Measurements from ENCODE around the gene CADPS2. TPM values are rescaled to one million over a fixed set of nuclear protein-coding genes. Genes with fewer than 3 reads are reported as not detected.

Gene CADPS2
- 12.5 TPM for total RNA-seq

- Histone ChIP-seq H3K4me3 (ENCODE audit: low read length in 3 of 3) (peak within 1 kb of the TSS; percentile 77 to 83 (median 78)), H3K9me3 (ENCODE audit: control insufficient read depth in 3 of 3, low read length in 3 of 3) (no peaks in the 10 kb centered on the region), H3K27ac (ENCODE audit: low read depth, low read length) (peak within 1 kb of the TSS; percentile 57), H3K27me3 (ENCODE audit: control insufficient read depth in 3 of 3, insufficient read depth in 3 of 3, low read length in 3 of 3) (peaks cover 2 to 23% (median 7%) of the 10 kb centered on the region in 3 donors), H3K4me1 (ENCODE audit: control insufficient read depth in 3 of 3, insufficient read depth in 3 of 3, low read length in 3 of 3) (peaks cover 6 to 12% (median 8%) of the 10 kb centered on the region in 3 donors), H3K9ac (ENCODE audit: low read depth in 1 of 3, low read length in 3 of 3) (peak within 1 kb of the TSS; percentile 72 to 80 (median 79)), H3K36me3 (ENCODE audit: control insufficient read depth in 3 of 3, insufficient read depth in 3 of 3, low read length in 3 of 3) (no peaks in the 10 kb centered on the region)
Observed at GRCh38 chr7:122886357-122887081, at the start of gene CADPS2. CADPS2 (minus strand) TSS chr7:122886460; CDS start chr7:122886337, 123 bp downstream.

DNA sequence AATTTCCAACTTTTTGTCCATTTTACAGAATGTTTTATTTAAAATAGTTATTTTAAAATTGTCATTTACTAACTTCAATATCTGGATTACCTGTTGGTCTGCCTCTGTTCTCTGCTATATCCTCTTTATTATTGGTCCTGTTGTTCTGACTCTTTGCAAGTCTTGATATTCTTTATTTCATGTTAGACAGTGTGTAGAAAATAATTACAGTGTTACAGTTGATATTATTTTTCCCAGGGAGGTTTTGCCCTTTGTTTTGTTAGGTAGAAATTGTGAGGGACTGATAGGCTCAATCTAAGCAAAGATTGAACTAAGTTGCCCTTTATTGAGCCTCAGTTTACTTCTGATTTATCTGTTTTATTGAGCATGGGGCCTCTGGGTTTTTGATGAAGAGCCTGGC lies 49.4 kb upstream of the CADPS2 start:
- no peaks in the 10 kb centered on the region for H3K4me1 ChIP-seq (ENCODE audit: control insufficient read depth in 3 of 3, insufficient read depth in 3 of 3, low read length in 3 of 3)
- no peak overlapping the region for H3K27ac ChIP-seq (ENCODE audit: low read depth, low read length)
- no peak overlapping the region for H3K9ac ChIP-seq (ENCODE audit: low read depth in 1 of 3, low read length in 3 of 3)
- no peaks in the 10 kb centered on the region for H3K36me3 ChIP-seq (ENCODE audit: control insufficient read depth in 3 of 3, insufficient read depth in 3 of 3, low read length in 3 of 3)
- no peak overlapping the region for H3K4me3 ChIP-seq (ENCODE audit: low read length in 3 of 3)
- peaks cover 0 to 5% (median 0%) of the 10 kb centered on the region in 3 donors for H3K9me3 ChIP-seq (ENCODE audit: control insufficient read depth in 3 of 3, low read length in 3 of 3)
- no peaks in the 10 kb centered on the region for H3K27me3 ChIP-seq (ENCODE audit: control insufficient read depth in 3 of 3, insufficient read depth in 3 of 3, low read length in 3 of 3)

GRCh38 chr7:122919643-122920181 lies 33.5 kb upstream of the CADPS2 start:
- H3K27ac ChIP-seq (ENCODE audit: low read depth, low read length): no peak overlapping the region
- no peak overlapping the region for H3K4me3 ChIP-seq (ENCODE audit: low read length in 3 of 3)
- H3K4me1 ChIP-seq (ENCODE audit: control insufficient read depth in 3 of 3, insufficient read depth in 3 of 3, low read length in 3 of 3): no peaks in the 10 kb centered on the region
- no peak overlapping the region for H3K9ac ChIP-seq (ENCODE audit: low read depth in 1 of 3, low read length in 3 of 3)
- H3K27me3 ChIP-seq (ENCODE audit: control insufficient read depth in 3 of 3, insufficient read depth in 3 of 3, low read length in 3 of 3): no peaks in the 10 kb centered on the region
- no peaks in the 10 kb centered on the region for H3K36me3 ChIP-seq (ENCODE audit: control insufficient read depth in 3 of 3, insufficient read depth in 3 of 3, low read length in 3 of 3)
- H3K9me3 ChIP-seq (ENCODE audit: control insufficient read depth in 3 of 3, low read length in 3 of 3): no peaks in the 10 kb centered on the region

GRCh38 chr7:122914812-122915211 lies 28.6 kb upstream of the CADPS2 start:
- H3K27me3 ChIP-seq (ENCODE audit: control insufficient read depth in 3 of 3, insufficient read depth in 3 of 3, low read length in 3 of 3): no peaks in the 10 kb centered on the region
- H3K4me3 ChIP-seq (ENCODE audit: low read length in 3 of 3): no peak overlapping the region
- no peaks in the 10 kb centered on the region for H3K36me3 ChIP-seq (ENCODE audit: control insufficient read depth in 3 of 3, insufficient read depth in 3 of 3, low read length in 3 of 3)
- H3K27ac ChIP-seq (ENCODE audit: low read depth, low read length): no peak overlapping the region
- H3K9me3 ChIP-seq (ENCODE audit: control insufficient read depth in 3 of 3, low read length in 3 of 3): no peaks in the 10 kb centered on the region
- H3K4me1 ChIP-seq (ENCODE audit: control insufficient read depth in 3 of 3, insufficient read depth in 3 of 3, low read length in 3 of 3): no peaks in the 10 kb centered on the region
- no peak overlapping the region for H3K9ac ChIP-seq (ENCODE audit: low read depth in 1 of 3, low read length in 3 of 3)

DNA sequence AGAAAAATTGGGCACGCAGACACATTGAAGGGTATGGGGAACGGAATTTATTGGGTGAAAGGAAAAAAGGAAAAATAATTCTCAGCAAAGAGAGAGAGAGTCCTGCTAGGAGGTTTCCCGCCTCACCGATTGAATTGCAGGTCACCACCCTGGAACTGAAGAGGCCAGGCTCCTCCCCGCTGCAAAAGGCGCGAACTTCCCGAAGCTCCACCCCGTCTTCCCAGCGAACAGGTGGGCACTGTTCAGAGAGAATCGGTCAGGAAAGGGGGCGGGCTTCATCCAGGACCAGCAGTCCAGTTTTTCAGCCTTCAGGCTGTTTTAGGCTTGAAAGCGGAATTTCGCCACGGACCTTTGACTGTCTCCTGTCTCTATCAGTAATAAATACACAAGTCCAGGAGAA lies 27.3 kb upstream of the CADPS2 start:
- H3K4me3 ChIP-seq (ENCODE audit: low read length in 3 of 3): no peak overlapping the region
- H3K4me1 ChIP-seq (ENCODE audit: control insufficient read depth in 3 of 3, insufficient read depth in 3 of 3, low read length in 3 of 3): no peaks in the 10 kb centered on the region
- H3K27ac ChIP-seq (ENCODE audit: low read depth, low read length): no peak overlapping the region
- no peaks in the 10 kb centered on the region for H3K36me3 ChIP-seq (ENCODE audit: control insufficient read depth in 3 of 3, insufficient read depth in 3 of 3, low read length in 3 of 3)
- no peak overlapping the region for H3K9ac ChIP-seq (ENCODE audit: low read depth in 1 of 3, low read length in 3 of 3)
- no peaks in the 10 kb centered on the region for H3K27me3 ChIP-seq (ENCODE audit: control insufficient read depth in 3 of 3, insufficient read depth in 3 of 3, low read length in 3 of 3)
- no peaks in the 10 kb centered on the region for H3K9me3 ChIP-seq (ENCODE audit: control insufficient read depth in 3 of 3, low read length in 3 of 3)

DNA sequence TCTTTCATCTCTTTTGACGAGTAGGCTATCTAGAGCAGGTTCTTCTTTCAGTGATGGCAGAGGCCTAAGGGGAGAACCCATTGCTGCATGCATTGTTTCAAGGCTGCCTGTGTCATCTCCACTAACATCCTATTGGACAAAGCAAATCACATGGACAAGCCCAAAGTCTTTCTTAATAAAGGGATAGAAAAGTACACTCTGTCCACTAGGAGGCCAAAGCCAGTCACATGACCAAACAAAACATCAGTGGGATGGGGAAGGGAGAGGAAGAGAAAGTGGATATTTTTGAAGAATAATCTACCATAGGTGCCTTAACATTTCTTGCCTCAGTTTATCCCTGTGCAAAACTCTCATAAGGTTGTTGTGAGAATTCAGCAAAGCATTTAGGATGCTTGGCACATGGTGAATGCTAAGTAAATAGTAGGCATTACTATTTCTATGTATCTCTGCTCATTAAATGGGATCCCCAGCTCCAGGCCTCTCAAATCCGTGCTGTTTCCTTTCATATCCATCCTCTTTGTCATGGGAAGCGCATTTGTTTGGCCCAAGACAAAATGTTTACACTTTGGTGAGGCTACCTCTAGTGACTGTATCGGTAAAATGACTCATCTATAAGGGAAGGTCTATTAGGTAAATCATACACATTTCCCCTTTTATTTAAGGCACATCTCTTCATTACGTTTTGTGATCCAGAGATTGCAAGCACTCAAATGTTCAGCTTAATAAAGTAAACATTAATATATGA lies 16.7 kb upstream of the CADPS2 start:
- no peak overlapping the region for H3K27ac ChIP-seq (ENCODE audit: low read depth, low read length)

GRCh38 chr7:122901250-122901649 lies 15.0 kb upstream of the CADPS2 start:
- H3K27ac ChIP-seq (ENCODE audit: low read depth, low read length): no peak overlapping the region
- H3K27me3 ChIP-seq (ENCODE audit: control insufficient read depth in 3 of 3, insufficient read depth in 3 of 3, low read length in 3 of 3): no peaks in the 10 kb centered on the region
- no peak overlapping the region for H3K9ac ChIP-seq (ENCODE audit: low read depth in 1 of 3, low read length in 3 of 3)
- H3K4me3 ChIP-seq (ENCODE audit: low read length in 3 of 3): no peak overlapping the region
- no peaks in the 10 kb centered on the region for H3K4me1 ChIP-seq (ENCODE audit: control insufficient read depth in 3 of 3, insufficient read depth in 3 of 3, low read length in 3 of 3)
- no peaks in the 10 kb centered on the region for H3K9me3 ChIP-seq (ENCODE audit: control insufficient read depth in 3 of 3, low read length in 3 of 3)
- H3K36me3 ChIP-seq (ENCODE audit: control insufficient read depth in 3 of 3, insufficient read depth in 3 of 3, low read length in 3 of 3): no peaks in the 10 kb centered on the region

More for the DNA sequence above, 16.7 kb upstream of the CADPS2 start:
- H3K9ac ChIP-seq (ENCODE audit: low read depth in 1 of 3, low read length in 3 of 3): no peak overlapping the region
- no peaks in the 10 kb centered on the region for H3K36me3 ChIP-seq (ENCODE audit: control insufficient read depth in 3 of 3, insufficient read depth in 3 of 3, low read length in 3 of 3)
- no peaks in the 10 kb centered on the region for H3K27me3 ChIP-seq (ENCODE audit: control insufficient read depth in 3 of 3, insufficient read depth in 3 of 3, low read length in 3 of 3)
- no peaks in the 10 kb centered on the region for H3K4me1 ChIP-seq (ENCODE audit: control insufficient read depth in 3 of 3, insufficient read depth in 3 of 3, low read length in 3 of 3)
- H3K9me3 ChIP-seq (ENCODE audit: control insufficient read depth in 3 of 3, low read length in 3 of 3): no peaks in the 10 kb centered on the region
- no peak overlapping the region for H3K4me3 ChIP-seq (ENCODE audit: low read length in 3 of 3)

DNA sequence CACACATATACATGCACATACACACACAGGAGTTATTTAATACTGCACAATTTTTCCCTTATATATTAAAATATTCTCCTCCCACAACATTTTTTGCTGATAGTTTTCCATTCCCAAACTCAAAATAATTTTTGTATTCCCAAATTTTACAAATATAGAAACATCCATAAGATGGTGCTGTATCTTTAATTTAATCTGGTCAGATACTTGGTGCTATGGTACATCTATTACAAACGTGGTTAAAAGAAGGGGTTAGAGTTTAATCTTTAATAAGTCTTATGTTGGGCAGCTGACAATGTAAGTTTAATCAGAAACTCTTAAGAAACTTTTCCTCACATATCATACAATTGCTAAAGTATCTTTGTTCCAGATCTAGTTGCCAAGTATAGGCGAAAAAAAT lies 10.2 kb upstream of the CADPS2 start:
- H3K9me3 ChIP-seq (ENCODE audit: control insufficient read depth in 3 of 3, low read length in 3 of 3): no peaks in the 10 kb centered on the region
- no peaks in the 10 kb centered on the region for H3K36me3 ChIP-seq (ENCODE audit: control insufficient read depth in 3 of 3, insufficient read depth in 3 of 3, low read length in 3 of 3)
- no peaks in the 10 kb centered on the region for H3K4me1 ChIP-seq (ENCODE audit: control insufficient read depth in 3 of 3, insufficient read depth in 3 of 3, low read length in 3 of 3)
- no peak overlapping the region for H3K27ac ChIP-seq (ENCODE audit: low read depth, low read length)
- no peaks in the 10 kb centered on the region for H3K27me3 ChIP-seq (ENCODE audit: control insufficient read depth in 3 of 3, insufficient read depth in 3 of 3, low read length in 3 of 3)
- no peak overlapping the region for H3K4me3 ChIP-seq (ENCODE audit: low read length in 3 of 3)
- no peak overlapping the region for H3K9ac ChIP-seq (ENCODE audit: low read depth in 1 of 3, low read length in 3 of 3)

DNA sequence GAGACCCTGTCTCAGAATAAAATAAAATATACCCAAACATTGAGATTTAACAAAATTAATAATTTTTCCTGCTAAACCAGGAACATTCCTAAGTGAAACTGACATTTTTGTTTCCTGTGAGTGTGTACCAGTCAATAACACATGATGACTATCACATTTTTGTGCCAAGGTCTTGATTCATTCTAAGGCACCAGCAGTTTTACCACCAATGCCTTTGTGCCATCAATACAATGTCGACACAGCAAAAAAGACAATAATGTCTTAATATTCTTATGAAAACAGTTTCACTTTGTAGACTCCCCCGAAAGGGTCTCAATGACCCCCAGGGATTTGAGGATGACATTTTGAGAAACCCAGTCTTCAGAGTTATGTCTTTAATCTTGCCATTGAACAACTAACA lies 7.2 kb upstream of the CADPS2 start:
- H3K4me3 ChIP-seq (ENCODE audit: low read length in 3 of 3): no peak overlapping the region
- peaks cover 0 to 3% (median 0%) of the 10 kb centered on the region in 3 donors for H3K27me3 ChIP-seq (ENCODE audit: control insufficient read depth in 3 of 3, insufficient read depth in 3 of 3, low read length in 3 of 3)
- no peaks in the 10 kb centered on the region for H3K4me1 ChIP-seq (ENCODE audit: control insufficient read depth in 3 of 3, insufficient read depth in 3 of 3, low read length in 3 of 3)
- no peak overlapping the region for H3K9ac ChIP-seq (ENCODE audit: low read depth in 1 of 3, low read length in 3 of 3)
- H3K27ac ChIP-seq (ENCODE audit: low read depth, low read length): no peak overlapping the region
- H3K36me3 ChIP-seq (ENCODE audit: control insufficient read depth in 3 of 3, insufficient read depth in 3 of 3, low read length in 3 of 3): no peaks in the 10 kb centered on the region
- no peaks in the 10 kb centered on the region for H3K9me3 ChIP-seq (ENCODE audit: control insufficient read depth in 3 of 3, low read length in 3 of 3)

- Histone ChIP-seq H3K27me3 (ENCODE audit: control insufficient read depth in 3 of 3, insufficient read depth in 3 of 3, low read length in 3 of 3) (peaks cover 2 to 17% (median 7%) of the 10 kb centered on the region in 3 donors), H3K4me3 (ENCODE audit: low read length in 3 of 3) (no peak overlapping the region), H3K9me3 (ENCODE audit: control insufficient read depth in 3 of 3, low read length in 3 of 3) (no peaks in the 10 kb centered on the region), H3K27ac (ENCODE audit: low read depth, low read length) (no peak overlapping the region), H3K4me1 (ENCODE audit: control insufficient read depth in 3 of 3, insufficient read depth in 3 of 3, low read length in 3 of 3) (peaks cover 6 to 12% (median 8%) of the 10 kb centered on the region in 3 donors), H3K36me3 (ENCODE audit: control insufficient read depth in 3 of 3, insufficient read depth in 3 of 3, low read length in 3 of 3) (no peaks in the 10 kb centered on the region), H3K9ac (ENCODE audit: low read depth in 1 of 3, low read length in 3 of 3) (no peak overlapping the region)
Observed at GRCh38 chr7:122889116-122889515, 2.9 kb upstream of the CADPS2 start.

All from skeletal muscle tissue (tissue), 4 donors.